Glomerular visceral epithelial cell (primary cell): ENCODE measurements around the gene SLC31A2.

Experiments
- DNase-seq: peaks from one replicate; pipeline ENCODE4 v3.0.0-alpha.2; 2016; ENCODE audit errors: extremely low spot score

The SLC31A2 gene

DNA sequence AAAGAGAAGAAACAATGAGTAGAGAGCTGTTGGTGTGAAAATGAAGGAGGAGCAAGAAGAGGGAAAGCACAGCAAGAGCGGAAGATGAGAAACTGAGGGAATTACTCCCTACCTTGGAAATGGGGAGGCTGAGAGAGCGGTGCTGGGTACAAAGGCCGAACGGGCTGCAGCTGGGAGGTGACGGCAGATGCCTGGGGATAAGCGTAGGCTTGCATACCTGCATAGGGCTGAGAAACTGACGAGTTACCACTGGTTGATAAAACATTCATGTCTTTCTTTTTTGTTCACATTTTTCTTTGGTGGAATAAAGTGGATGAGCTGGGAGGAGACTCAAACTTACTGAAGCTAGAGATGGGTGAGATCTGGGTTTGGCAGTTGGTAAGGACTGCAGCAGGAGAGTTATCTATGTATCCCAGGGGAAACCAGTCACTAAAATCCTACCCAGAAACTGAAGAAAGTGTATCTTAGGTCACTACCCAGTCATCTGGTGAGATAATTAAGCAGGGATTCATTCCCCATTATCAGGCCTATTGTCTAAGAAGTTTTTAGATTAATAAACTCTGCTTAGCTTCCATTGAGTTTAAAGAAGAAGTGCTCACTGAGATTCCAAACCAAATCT lies 35.4 kb downstream of the SLC31A2 start:
- no peak for DNase-seq

DNA sequence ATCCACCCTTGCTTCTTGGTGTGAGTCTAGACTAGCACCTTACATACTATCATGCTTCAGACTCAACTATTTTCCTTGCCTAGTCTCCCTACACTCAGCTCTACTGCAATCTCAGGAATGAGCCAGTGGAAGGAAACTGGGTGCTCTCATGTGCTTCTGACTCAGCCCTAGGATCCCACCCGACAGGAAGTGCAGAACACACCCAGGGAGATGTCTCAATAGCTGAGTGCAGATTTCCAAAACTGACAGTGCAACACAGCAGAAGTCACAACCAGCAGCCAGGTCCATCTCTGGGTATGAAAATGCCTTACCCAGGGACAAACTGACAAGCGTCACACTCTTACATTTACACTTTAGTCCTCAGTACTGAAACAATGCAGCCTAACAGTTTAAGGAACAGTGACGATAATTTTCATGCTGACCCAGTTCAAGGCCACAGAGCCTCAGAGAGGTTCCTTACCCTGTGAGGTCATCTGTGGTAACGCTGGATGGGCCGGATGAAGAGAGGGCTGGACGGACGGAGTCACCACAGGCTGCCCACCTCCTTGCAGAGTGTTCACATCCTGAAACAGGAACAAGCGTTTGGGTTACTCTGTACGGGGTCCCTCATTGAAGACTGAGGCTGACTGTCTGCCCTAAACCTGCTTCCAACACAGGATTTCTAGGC lies 37.3 kb downstream of the SLC31A2 start:
- DNase-seq, result peak; percentile 75

GRCh38 chr9:113192455-113192854 lies 41.6 kb downstream of the SLC31A2 start:
- DNase-seq, result no peak

DNA sequence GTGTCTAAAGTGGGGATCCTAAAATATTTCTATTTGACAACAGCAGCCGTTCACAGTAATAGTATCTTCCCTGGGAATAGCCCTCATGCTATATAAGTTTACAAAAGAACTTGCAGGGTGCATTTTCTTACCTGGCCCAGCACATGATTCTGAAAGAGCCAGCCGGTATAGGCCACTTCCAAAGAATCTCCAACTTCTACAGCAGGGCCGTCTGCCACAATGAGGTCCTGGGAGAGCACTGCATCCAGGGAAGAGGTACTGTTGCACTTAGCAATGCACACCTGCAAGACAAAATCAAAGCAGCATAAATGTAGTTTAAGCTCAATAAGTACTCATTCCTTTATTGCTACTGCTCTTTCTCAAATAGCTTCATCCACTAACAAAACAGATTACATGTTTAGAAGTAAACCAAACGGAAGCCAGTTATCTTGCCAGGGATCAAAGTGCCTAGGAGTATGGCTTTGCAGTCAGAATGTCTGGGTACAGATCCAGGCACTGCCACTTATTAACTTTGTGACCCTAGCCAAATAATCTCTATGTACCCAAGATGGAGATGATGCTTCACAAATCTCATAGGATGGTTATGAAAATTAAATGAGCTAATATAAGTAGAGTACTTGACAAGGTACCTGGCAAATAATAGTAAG lies 49.0 kb downstream of the SLC31A2 start:
- no peak for DNase-seq

- no peak for DNase-seq
Observed at GRCh38 chr9:113205432-113205831, 54.6 kb downstream of the SLC31A2 start.

- DNase-seq, result no peak
Observed at GRCh38 chr9:113205861-113206260, 55.1 kb downstream of the SLC31A2 start.

DNA sequence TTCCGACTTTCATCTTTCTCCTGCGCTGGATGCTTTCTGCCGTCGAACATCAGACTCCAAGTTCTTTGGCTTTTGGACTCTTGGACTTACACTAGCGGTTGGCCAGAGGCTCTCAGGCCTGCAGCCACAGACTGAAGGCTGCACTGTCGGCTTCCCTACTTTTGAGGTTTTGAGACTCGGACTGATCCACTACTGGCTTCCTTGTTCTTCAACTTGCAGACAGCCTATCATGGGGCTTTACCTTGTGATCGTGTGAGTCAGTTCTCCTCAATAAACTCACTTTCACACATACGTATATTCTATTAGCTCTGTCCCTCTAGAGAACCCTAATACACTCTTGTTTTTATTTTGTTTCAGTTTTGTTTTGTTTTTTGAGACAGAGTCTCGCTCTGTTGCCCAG lies 60.0 kb downstream of the SLC31A2 start:
- no peak for DNase-seq
